SHP77 treated with DMSO at 0.1 percent for 48 hours (cell line): ENCODE data around the gene STARD13.

Experiments used
- DNase-seq: peaks from one replicate; lab custom pipeline; 2025; lab: John Stamatoyannopoulos, UW

The STARD13 gene

GRCh38 chr13:33227927-33228647 lies 57.5 kb downstream of the STARD13 start:
- no peak for DNase-seq

GRCh38 chr13:33224686-33225085 lies 60.9 kb downstream of the STARD13 start:
- no peak for DNase-seq

GRCh38 chr13:33224191-33224590 lies 61.4 kb downstream of the STARD13 start:
- DNase-seq: no peak

- DNase-seq: no peak
These were observed 65.6 kb downstream of the STARD13 start for GRCh38 chr13:33219926-33220325.

GRCh38 chr13:33218426-33218825 lies 67.1 kb downstream of the STARD13 start:
- no peak for DNase-seq

GRCh38 chr13:33218020-33218419 lies 67.5 kb downstream of the STARD13 start:
- DNase-seq: no peak

GRCh38 chr13:33217256-33217655 lies 68.3 kb downstream of the STARD13 start:
- DNase-seq: no peak

GRCh38 chr13:33213797-33214196 lies 71.8 kb downstream of the STARD13 start:
- no peak for DNase-seq

GRCh38 chr13:33213024-33213768 lies 72.4 kb downstream of the STARD13 start:
- DNase-seq: no peak

GRCh38 chr13:33212396-33212795 lies 73.2 kb downstream of the STARD13 start:
- no peak for DNase-seq

GRCh38 chr13:33210090-33210489 lies 75.5 kb downstream of the STARD13 start:
- no peak for DNase-seq

- no peak for DNase-seq
These were observed 77.0 kb downstream of the STARD13 start for GRCh38 chr13:33208290-33209220.

- DNase-seq: no peak
These were observed 78.0 kb downstream of the STARD13 start for GRCh38 chr13:33207615-33207961.

- DNase-seq: no peak
These were observed 78.5 kb downstream of the STARD13 start for GRCh38 chr13:33206945-33207614.

GRCh38 chr13:33206425-33206824 lies 79.1 kb downstream of the STARD13 start:
- DNase-seq: no peak

GRCh38 chr13:33205804-33206221 lies 79.7 kb downstream of the STARD13 start:
- DNase-seq: no peak

- DNase-seq: no peak
These were observed 80.3 kb downstream of the STARD13 start for GRCh38 chr13:33205224-33205623.

GRCh38 chr13:33204130-33204927 lies 81.2 kb downstream of the STARD13 start:
- DNase-seq: no peak

GRCh38 chr13:33202644-33203169 lies 82.8 kb downstream of the STARD13 start:
- DNase-seq: no peak

GRCh38 chr13:33201659-33202058 lies 83.9 kb downstream of the STARD13 start:
- no peak for DNase-seq
